SW 1271 (cell line): ENCODE results near the gene LLGL2.
"Not testable (repeated sequence)": the region's sequence is repeated elsewhere in the genome, so short reads cannot be mapped to it uniquely, and the experiment has no call there.

ENCODE experiments used
- DNase-seq, 2 experiments: peaks; one replicate each; lab custom pipeline; 2025; lab: John Stamatoyannopoulos, UW

The LLGL2 gene

GRCh38 chr17:75507733-75508719 lies 17.5 kb upstream of the LLGL2 start:
- no peak for DNase-seq

GRCh38 chr17:75508931-75509361 lies 16.6 kb upstream of the LLGL2 start:
- DNase-seq: no peak

- DNase-seq: no peak
Observed at GRCh38 chr17:75509528-75510258, 15.8 kb upstream of the LLGL2 start.

- DNase-seq: no peak
Observed at GRCh38 chr17:75511270-75511609, 14.3 kb upstream of the LLGL2 start.

- DNase-seq: no peak
Observed at GRCh38 chr17:75511610-75512575, 13.6 kb upstream of the LLGL2 start.

- DNase-seq: no peak
Observed at GRCh38 chr17:75512926-75513640, 12.4 kb upstream of the LLGL2 start.

GRCh38 chr17:75513641-75514000 lies 11.9 kb upstream of the LLGL2 start:
- no peak for DNase-seq

- no peak for DNase-seq
Observed at GRCh38 chr17:75514299-75514918, 11.1 kb upstream of the LLGL2 start.

GRCh38 chr17:75514919-75515495 lies 10.5 kb upstream of the LLGL2 start:
- no peak for DNase-seq

- peak; percentile 67 to 81 for DNase-seq
Observed at GRCh38 chr17:75515496-75516254, 9.8 kb upstream of the LLGL2 start, which contains the start of gene CASKIN2. CASKIN2 (minus strand) TSS chr17:75515537; CDS start chr17:75513804, 1,733 bp downstream.

GRCh38 chr17:75516255-75516618 lies 9.3 kb upstream of the LLGL2 start, which contains the start of gene TSEN54:
TSEN54 (plus strand) TSS chr17:75516528; CDS start chr17:75516561, 33 bp downstream.
- peak; percentile 54 to 85 for DNase-seq

- DNase-seq: no peak
Observed at GRCh38 chr17:75516619-75517296, 8.7 kb upstream of the LLGL2 start.

- peak in 1 of 2 experiments; percentile 17 for DNase-seq
Observed at GRCh38 chr17:75517297-75517865, 8.1 kb upstream of the LLGL2 start.

- DNase-seq: no peak
Observed at GRCh38 chr17:75518201-75518600, 7.3 kb upstream of the LLGL2 start.

GRCh38 chr17:75518983-75519537 lies 6.4 kb upstream of the LLGL2 start:
- DNase-seq: no peak

- DNase-seq: not testable (repeated sequence)
Observed at GRCh38 chr17:75520413-75520812, 5.1 kb upstream of the LLGL2 start.

GRCh38 chr17:75521290-75521689 lies 4.2 kb upstream of the LLGL2 start:
- no peak for DNase-seq
